GM23338 (cell line): ENCODE data around the gene CCDC6. TPM values are rescaled to one million over a fixed set of nuclear protein-coding genes. Genes with fewer than 3 reads are reported as not detected.
"Not testable (repeated sequence)": the region's sequence is repeated elsewhere in the genome, so short reads cannot be mapped to it uniquely, and the experiment has no call there.

ENCODE experiments used
- ATAC-seq: fragments of 200-7000 bp; cut with Tn5 transposase; 3 replicates; pipeline ENCODE4 v1.9.1; 2020
- DNase-seq: peaks from one replicate; pipeline ENCODE4 v3.0.0-alpha.2; 2015; ENCODE audit warnings: low spot score
- H2AFZ ChIP-seq: fragments of 200-600 bp; sonication (generic); 2 replicates; pipeline ENCODE4 v1.8.0; 2016; ENCODE audit warnings: antibody characterized with exemption, mild to moderate bottlenecking, moderate library complexity
- H3F3A ChIP-seq: fragments of 200-600 bp; sonication (generic); replicated peaks from 2 replicates; pipeline ENCODE4 v1.8.0; 2017; ENCODE audit warnings: antibody characterized with exemption, mixed run types, low read depth
- H3K27ac ChIP-seq: fragments of 200-600 bp; sonication (generic); 2 replicates; pipeline ENCODE4 v1.6.1; 2016; ENCODE audit warnings: low read depth
- H3K27me3 ChIP-seq: fragments of 200-600 bp; sonication (generic); 2 replicates; pipeline ENCODE4 v1.8.0; 2016; ENCODE audit warnings: mild to moderate bottlenecking, mixed run types, moderate library complexity; ENCODE audit not compliant: insufficient read depth
- H3K36me3 ChIP-seq: fragments of 200-600 bp; sonication (generic); 2 replicates; pipeline ENCODE4 v1.8.0; 2016; ENCODE audit warnings: mild to moderate bottlenecking; ENCODE audit not compliant: insufficient read depth
- H3K4me1 ChIP-seq: fragments of 200-600 bp; sonication (generic); 2 replicates; pipeline ENCODE4 v1.8.0; 2016; ENCODE audit warnings: mild to moderate bottlenecking, moderate library complexity; ENCODE audit not compliant: insufficient read depth
- H3K4me2 ChIP-seq: fragments of 200-600 bp; sonication (generic); 2 replicates; pipeline ENCODE4 v1.7.1; 2017; ENCODE audit warnings: mixed run types
- H3K4me3 ChIP-seq: fragments of 200-600 bp; sonication (generic); 2 replicates; pipeline ENCODE4 v1.6.1; 2016; ENCODE audit warnings: mixed run types
- H3K79me2 ChIP-seq: fragments of 200-600 bp; sonication (generic); replicated peaks from 2 replicates; pipeline ENCODE4 v1.8.0; 2017; ENCODE audit warnings: mild to moderate bottlenecking; ENCODE audit not compliant: insufficient read depth
- H3K9me2 ChIP-seq: fragments of 200-600 bp; sonication (generic); 2 replicates; pipeline ENCODE4 v1.8.0; 2017; ENCODE audit not compliant: insufficient read depth
- H4K20me1 ChIP-seq: fragments of 200-600 bp; sonication (generic); replicated peaks from 2 replicates; pipeline ENCODE4 v1.8.0; 2017; ENCODE audit warnings: mild to moderate bottlenecking; ENCODE audit not compliant: insufficient read depth
- H3K27ac Mint-ChIP-seq: 2 replicates; pipeline ENCODE4 v1.8.0; 2020; ENCODE audit warnings: inconsistent platforms, mild to moderate bottlenecking, moderate library complexity, mixed read lengths
- H3K27me3 Mint-ChIP-seq: 3 replicates; pipeline ENCODE4 v1.8.0; 2022; ENCODE audit warnings: low read depth, mild to moderate bottlenecking, moderate library complexity, mixed read lengths, inconsistent platforms; ENCODE audit not compliant: insufficient read depth, poor library complexity
- H3K36me3 Mint-ChIP-seq: 3 replicates; pipeline ENCODE4 v1.8.0; 2021; ENCODE audit warnings: low read depth, mild to moderate bottlenecking, inconsistent platforms, moderate library complexity, mixed read lengths
- H3K4me1 Mint-ChIP-seq: 3 replicates; pipeline ENCODE4 v1.8.0; 2020; ENCODE audit warnings: mild to moderate bottlenecking, inconsistent platforms, mixed read lengths
- H3K4me3 Mint-ChIP-seq: 3 replicates; pipeline ENCODE4 v1.8.0; 2021; ENCODE audit warnings: moderate library complexity, mild to moderate bottlenecking, inconsistent platforms, mixed read lengths
- H3K9me3 Mint-ChIP-seq: 3 replicates; pipeline ENCODE4 v1.8.0; 2020; ENCODE audit warnings: moderate library complexity, mild to moderate bottlenecking, inconsistent platforms, mixed read lengths
- CREB1 ChIP-seq: fragments of 250-450 bp; sonication (Bioruptor Pico); IDR thresholded peaks from 2 replicates; pipeline ENCODE4 v1.5.0; 2020; ENCODE audit warnings: low read depth, mild to moderate bottlenecking, moderate library complexity
- EZH2phosphoT487 ChIP-seq: fragments of 200-600 bp; sonication (generic); IDR thresholded peaks from one replicate; pipeline ENCODE4 v1.8.1; 2018; ENCODE audit warnings: antibody characterized with exemption; ENCODE audit not compliant: unreplicated experiment
- JUNB ChIP-seq: IDR thresholded peaks from one replicate; pipeline ENCODE4 v1.6.1; 2016; ENCODE audit warnings: antibody characterized with exemption; ENCODE audit not compliant: unreplicated experiment
- NANOG ChIP-seq: IDR thresholded peaks from 2 replicates; pipeline ENCODE4 v1.6.1; 2016; ENCODE audit warnings: antibody characterized with exemption, borderline replicate concordance
- STAT1 ChIP-seq: IDR thresholded peaks from one replicate; pipeline ENCODE4 v1.6.1; 2016; ENCODE audit warnings: antibody characterized with exemption; ENCODE audit not compliant: unreplicated experiment
- ZNF331 ChIP-seq: fragments of 250-450 bp; sonication (Bioruptor Pico); IDR thresholded peaks from 2 replicates; pipeline ENCODE4 v1.5.0; 2020; ENCODE audit warnings: low read depth, mild to moderate bottlenecking, moderate library complexity
- polyA plus RNA-seq: library from polyadenylated mRNA; unstranded; fragments of >200 nt; fragmentation: Nextera tagmentation; extraction: Ambion mirVana; gene quantifications from 2 replicates; pipeline ENCODE4 v1.2.1, GENCODE V29; 2016
- total RNA-seq: library from RNA; depleted of rRNA; stranded (reverse); fragments of >200 nt; shearing (Covaris generic); gene quantifications from 2 replicates; pipeline ENCODE4 v1.2.3, GENCODE V29; 2014
- TF ChIP-seq, protein P1 (sequence below): fragments of 250-450 bp; sonication (Bioruptor Pico); IDR thresholded peaks from 2 replicates; pipeline ENCODE4 v1.5.0; 2020; ENCODE audit warnings: mild to moderate bottlenecking, moderate library complexity
- TF ChIP-seq, protein P2 (sequence below): IDR thresholded peaks from 2 replicates; pipeline ENCODE4 v1.6.1; 2016; ENCODE audit warnings: antibody characterized with exemption
- TF ChIP-seq, protein P3 (sequence below), 2 experiments: fragments of 200-600 bp in 1 of 2; sonication (generic) in 1 of 2; conservative IDR thresholded peaks; 2 replicates each; pipeline versions ENCODE4 v1.5.1 to v1.6.1; 2016 to 2017; ENCODE audit warnings: antibody characterized with exemption in 2 of 2, low read depth in 2 of 2, mild to moderate bottlenecking in 2 of 2, moderate library complexity in 1 of 2

CCDC6 gene
- total and polyA plus RNA-seq, 2 experiments from 2014 or later: 32.5 to 66.9 TPM

DNA sequence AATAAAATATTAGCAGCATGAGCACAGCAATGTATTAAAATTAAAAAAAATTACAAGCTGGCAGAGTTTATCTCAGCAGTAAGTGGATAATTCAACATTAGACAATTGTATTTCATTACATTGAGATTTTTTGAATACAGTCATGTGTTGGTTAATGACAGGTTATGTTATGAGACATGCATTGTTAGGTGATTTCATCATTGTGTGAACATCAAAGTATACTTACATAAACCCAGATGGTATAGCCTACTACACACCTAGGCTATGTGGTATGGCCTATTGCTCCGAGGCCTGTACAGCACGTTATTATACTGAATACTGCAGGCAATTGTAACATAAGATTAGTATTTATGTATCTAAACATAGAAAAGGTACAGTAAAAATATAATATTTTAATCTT is 29.7 kb downstream of the CCDC6 start (continued):
- TF ChIP-seq, protein P1, sequence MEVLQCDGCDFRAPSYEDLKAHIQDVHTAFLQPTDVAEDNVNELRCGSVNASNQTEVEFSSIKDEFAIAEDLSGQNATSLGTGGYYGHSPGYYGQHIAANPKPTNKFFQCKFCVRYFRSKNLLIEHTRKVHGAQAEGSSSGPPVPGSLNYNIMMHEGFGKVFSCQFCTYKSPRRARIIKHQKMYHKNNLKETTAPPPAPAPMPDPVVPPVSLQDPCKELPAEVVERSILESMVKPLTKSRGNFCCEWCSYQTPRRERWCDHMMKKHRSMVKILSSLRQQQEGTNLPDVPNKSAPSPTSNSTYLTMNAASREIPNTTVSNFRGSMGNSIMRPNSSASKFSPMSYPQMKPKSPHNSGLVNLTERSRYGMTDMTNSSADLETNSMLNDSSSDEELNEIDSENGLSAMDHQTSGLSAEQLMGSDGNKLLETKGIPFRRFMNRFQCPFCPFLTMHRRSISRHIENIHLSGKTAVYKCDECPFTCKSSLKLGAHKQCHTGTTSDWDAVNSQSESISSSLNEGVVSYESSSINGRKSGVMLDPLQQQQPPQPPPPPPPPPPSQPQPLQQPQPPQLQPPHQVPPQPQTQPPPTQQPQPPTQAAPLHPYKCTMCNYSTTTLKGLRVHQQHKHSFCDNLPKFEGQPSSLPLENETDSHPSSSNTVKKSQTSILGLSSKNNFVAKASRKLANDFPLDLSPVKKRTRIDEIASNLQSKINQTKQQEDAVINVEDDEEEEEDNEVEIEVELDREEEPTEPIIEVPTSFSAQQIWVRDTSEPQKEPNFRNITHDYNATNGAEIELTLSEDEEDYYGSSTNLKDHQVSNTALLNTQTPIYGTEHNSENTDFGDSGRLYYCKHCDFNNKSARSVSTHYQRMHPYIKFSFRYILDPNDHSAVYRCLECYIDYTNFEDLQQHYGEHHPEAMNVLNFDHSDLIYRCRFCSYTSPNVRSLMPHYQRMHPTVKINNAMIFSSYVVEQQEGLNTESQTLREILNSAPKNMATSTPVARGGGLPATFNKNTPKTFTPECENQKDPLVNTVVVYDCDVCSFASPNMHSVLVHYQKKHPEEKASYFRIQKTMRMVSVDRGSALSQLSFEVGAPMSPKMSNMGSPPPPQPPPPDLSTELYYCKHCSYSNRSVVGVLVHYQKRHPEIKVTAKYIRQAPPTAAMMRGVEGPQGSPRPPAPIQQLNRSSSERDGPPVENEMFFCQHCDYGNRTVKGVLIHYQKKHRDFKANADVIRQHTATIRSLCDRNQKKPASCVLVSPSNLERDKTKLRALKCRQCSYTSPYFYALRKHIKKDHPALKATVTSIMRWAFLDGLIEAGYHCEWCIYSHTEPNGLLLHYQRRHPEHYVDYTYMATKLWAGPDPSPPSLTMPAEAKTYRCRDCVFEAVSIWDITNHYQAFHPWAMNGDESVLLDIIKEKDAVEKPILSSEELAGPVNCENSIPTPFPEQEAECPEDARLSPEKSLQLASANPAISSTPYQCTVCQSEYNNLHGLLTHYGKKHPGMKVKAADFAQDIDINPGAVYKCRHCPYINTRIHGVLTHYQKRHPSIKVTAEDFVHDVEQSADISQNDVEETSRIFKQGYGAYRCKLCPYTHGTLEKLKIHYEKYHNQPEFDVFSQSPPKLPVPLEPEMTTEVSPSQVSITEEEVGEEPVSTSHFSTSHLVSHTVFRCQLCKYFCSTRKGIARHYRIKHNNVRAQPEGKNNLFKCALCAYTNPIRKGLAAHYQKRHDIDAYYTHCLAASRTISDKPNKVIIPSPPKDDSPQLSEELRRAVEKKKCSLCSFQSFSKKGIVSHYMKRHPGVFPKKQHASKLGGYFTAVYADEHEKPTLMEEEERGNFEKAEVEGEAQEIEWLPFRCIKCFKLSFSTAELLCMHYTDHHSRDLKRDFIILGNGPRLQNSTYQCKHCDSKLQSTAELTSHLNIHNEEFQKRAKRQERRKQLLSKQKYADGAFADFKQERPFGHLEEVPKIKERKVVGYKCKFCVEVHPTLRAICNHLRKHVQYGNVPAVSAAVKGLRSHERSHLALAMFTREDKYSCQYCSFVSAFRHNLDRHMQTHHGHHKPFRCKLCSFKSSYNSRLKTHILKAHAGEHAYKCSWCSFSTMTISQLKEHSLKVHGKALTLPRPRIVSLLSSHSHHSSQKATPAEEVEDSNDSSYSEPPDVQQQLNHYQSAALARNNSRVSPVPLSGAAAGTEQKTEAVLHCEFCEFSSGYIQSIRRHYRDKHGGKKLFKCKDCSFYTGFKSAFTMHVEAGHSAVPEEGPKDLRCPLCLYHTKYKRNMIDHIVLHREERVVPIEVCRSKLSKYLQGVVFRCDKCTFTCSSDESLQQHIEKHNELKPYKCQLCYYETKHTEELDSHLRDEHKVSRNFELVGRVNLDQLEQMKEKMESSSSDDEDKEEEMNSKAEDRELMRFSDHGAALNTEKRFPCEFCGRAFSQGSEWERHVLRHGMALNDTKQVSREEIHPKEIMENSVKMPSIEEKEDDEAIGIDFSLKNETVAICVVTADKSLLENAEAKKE (CRISPR knock-in tag): no peak
- TF ChIP-seq JUNB (no peak), ZNF331 (CRISPR knock-in tag) (no peak), NANOG (no peak), CREB1 (CRISPR knock-in tag) (no peak), EZH2phosphoT487 (no peak), STAT1 (no peak)
- TF ChIP-seq, protein P2, sequence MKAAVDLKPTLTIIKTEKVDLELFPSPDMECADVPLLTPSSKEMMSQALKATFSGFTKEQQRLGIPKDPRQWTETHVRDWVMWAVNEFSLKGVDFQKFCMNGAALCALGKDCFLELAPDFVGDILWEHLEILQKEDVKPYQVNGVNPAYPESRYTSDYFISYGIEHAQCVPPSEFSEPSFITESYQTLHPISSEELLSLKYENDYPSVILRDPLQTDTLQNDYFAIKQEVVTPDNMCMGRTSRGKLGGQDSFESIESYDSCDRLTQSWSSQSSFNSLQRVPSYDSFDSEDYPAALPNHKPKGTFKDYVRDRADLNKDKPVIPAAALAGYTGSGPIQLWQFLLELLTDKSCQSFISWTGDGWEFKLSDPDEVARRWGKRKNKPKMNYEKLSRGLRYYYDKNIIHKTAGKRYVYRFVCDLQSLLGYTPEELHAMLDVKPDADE: no peak
- TF ChIP-seq, protein P3, sequence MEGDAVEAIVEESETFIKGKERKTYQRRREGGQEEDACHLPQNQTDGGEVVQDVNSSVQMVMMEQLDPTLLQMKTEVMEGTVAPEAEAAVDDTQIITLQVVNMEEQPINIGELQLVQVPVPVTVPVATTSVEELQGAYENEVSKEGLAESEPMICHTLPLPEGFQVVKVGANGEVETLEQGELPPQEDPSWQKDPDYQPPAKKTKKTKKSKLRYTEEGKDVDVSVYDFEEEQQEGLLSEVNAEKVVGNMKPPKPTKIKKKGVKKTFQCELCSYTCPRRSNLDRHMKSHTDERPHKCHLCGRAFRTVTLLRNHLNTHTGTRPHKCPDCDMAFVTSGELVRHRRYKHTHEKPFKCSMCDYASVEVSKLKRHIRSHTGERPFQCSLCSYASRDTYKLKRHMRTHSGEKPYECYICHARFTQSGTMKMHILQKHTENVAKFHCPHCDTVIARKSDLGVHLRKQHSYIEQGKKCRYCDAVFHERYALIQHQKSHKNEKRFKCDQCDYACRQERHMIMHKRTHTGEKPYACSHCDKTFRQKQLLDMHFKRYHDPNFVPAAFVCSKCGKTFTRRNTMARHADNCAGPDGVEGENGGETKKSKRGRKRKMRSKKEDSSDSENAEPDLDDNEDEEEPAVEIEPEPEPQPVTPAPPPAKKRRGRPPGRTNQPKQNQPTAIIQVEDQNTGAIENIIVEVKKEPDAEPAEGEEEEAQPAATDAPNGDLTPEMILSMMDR (conservative IDR thresholded peaks at IDR 0.05; ENCODE audit: low read depth in 2 of 2): no peak

DNA sequence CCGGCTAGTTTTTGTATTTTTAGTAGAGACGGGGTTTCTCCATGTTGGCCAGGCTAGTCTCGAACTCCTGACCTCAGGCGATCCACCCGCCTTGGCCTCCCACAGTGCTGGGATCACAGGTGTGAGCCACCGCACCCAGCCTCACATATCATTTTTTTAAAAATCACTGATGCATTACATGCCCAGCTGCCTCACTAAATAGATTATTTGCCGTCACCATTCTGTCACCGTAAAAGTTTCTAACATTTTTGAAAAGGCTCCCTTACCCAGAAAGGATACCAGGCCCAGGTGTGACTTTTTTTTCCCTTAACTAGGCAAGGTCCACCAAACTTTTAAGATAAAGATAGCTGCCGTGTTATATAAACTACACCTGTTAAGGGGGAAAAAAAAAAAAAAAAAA is 30.1 kb downstream of the CCDC6 start:
- H3K4me3 ChIP-seq, H3K36me3 ChIP-seq, H2AFZ ChIP-seq, H3K36me3 Mint-ChIP-seq, H3K27me3 ChIP-seq, H3K27ac Mint-ChIP-seq, H3K27me3 Mint-ChIP-seq, H3K4me3 Mint-ChIP-seq, ATAC-seq, H3K9me2 ChIP-seq, H3K9me3 Mint-ChIP-seq, H3F3A ChIP-seq, DNase-seq, H3K4me2 ChIP-seq, H3K27ac ChIP-seq: not testable (repeated sequence)
- peaks cover 18% of the 10 kb centered on the region; the same call in 1 of the 2 replicates for H4K20me1 ChIP-seq
- H3K4me1 ChIP-seq: peaks cover 64% of the 10 kb centered on the region
- H3K79me2 ChIP-seq: peaks cover 100% of the 10 kb centered on the region
- peaks cover 71% of the 10 kb centered on the region for H3K4me1 Mint-ChIP-seq
